Breast epithelium (tissue), 3 donors: ENCODE results near the gene CD247.

Experiments
- POLR2A ChIP-seq: fragments of 450-650 bp; IDR thresholded peaks from one replicate; pipeline ENCODE4 v1.6.1; 2016; ENCODE audit warnings: antibody characterized with exemption, mild to moderate bottlenecking, moderate library complexity
- POLR2AphosphoS5 ChIP-seq, 3 donors: sonication (generic); formaldehyde crosslinking; IDR thresholded peaks; one replicate each; pipeline ENCODE4 v1.6.1; 2017; ENCODE audit warnings: antibody characterized with exemption in 3 of 3
- TF ChIP-seq, protein P1 (sequence below), 3 donors: fragments of 450-650 bp; IDR thresholded peaks; one replicate each; pipeline ENCODE4 v1.5.1; 2016 to 2017; ENCODE audit warnings: antibody characterized with exemption in 3 of 3, mild to moderate bottlenecking in 3 of 3, moderate library complexity in 3 of 3

DNA sequence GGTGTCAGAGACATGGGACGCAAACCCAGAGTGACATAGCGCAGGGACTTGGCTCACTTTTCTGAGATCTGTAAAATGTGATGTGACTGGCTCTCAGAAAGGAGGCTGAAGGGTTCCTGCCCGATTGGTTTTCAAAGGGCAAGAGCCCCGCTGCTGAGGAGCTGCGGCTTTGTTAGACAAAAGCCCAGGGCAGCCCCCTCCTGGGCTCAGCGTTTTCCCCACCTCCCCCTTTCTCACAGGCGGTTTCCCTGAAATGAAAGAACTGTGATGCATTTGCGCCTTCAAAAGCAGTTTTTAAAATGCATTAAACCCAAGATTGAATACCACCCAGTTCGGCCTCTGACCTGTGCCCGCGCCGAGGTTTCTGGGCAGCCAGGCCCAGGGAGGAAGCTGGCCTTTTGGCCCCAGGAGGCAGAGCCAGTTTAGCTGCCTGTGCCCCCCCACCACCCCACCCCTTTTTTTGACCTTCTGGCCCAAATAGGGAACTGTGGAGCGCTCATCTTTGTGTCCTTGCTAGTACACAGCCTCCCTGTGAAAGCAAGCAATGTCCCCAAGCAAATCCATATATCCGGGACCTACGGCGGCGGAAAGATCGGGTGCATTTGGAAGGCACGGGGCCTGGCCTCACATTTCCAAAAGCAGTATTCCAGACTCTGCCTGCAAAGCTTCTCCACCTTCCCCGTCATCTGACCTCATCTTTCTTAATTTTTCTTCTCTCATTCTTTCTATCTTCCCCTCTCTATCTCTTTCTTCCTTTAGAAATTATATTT, 28.6 kb downstream of the CD247 start:
- TF ChIP-seq, protein P1, sequence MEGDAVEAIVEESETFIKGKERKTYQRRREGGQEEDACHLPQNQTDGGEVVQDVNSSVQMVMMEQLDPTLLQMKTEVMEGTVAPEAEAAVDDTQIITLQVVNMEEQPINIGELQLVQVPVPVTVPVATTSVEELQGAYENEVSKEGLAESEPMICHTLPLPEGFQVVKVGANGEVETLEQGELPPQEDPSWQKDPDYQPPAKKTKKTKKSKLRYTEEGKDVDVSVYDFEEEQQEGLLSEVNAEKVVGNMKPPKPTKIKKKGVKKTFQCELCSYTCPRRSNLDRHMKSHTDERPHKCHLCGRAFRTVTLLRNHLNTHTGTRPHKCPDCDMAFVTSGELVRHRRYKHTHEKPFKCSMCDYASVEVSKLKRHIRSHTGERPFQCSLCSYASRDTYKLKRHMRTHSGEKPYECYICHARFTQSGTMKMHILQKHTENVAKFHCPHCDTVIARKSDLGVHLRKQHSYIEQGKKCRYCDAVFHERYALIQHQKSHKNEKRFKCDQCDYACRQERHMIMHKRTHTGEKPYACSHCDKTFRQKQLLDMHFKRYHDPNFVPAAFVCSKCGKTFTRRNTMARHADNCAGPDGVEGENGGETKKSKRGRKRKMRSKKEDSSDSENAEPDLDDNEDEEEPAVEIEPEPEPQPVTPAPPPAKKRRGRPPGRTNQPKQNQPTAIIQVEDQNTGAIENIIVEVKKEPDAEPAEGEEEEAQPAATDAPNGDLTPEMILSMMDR (IDR thresholded peaks at IDR 0.05), result no peak
- no peak for TF ChIP-seq POLR2A
- no peak for TF ChIP-seq POLR2AphosphoS5 (IDR thresholded peaks at IDR 0.05)
